HepG2 (cell line): ENCODE measurements around the gene C20orf204. TPM values are rescaled to one million over a fixed set of nuclear protein-coding genes. Genes with fewer than 3 reads are reported as not detected.

Experiments
- AGO1 ChIP-seq: fragments of 200-400 bp; formaldehyde crosslinking; IDR thresholded peaks from 2 replicates; pipeline ENCODE4 v1.6.1; 2017; ENCODE audit warnings: mild to moderate bottlenecking, low read depth, low read length, moderate library complexity; ENCODE audit not compliant: poor library complexity, severe bottlenecking
- CBX1 ChIP-seq: IDR thresholded peaks from one replicate; pipeline ENCODE4 v1.6.1; 2016; ENCODE audit warnings: antibody characterized with exemption, low read depth
- CEBPG ChIP-seq: IDR thresholded peaks from 2 replicates; pipeline ENCODE4 v1.6.1; 2016
- GABPB1 ChIP-seq: IDR thresholded peaks from 2 replicates; pipeline ENCODE4 v1.6.1; 2016; ENCODE audit warnings: mild to moderate bottlenecking, missing genetic modification reagents, moderate library complexity, missing compliant biosample characterization
- HMG20B ChIP-seq: conservative IDR thresholded peaks from 2 replicates; pipeline ENCODE4 v1.6.1; 2016; ENCODE audit warnings: missing genetic modification reagents, missing compliant biosample characterization
- PBX2 ChIP-seq: IDR thresholded peaks from 2 replicates; pipeline ENCODE4 v1.6.1; 2016; ENCODE audit warnings: control low read depth
- REL ChIP-seq: sonication (generic); formaldehyde crosslinking; conservative IDR thresholded peaks from 2 replicates; pipeline ENCODE4 v1.8.0; 2022; ENCODE audit warnings: mild to moderate bottlenecking, missing genetic modification reagents, moderate library complexity
- TBL1XR1 ChIP-seq: fragments of 150-350 bp; IDR thresholded peaks from 2 replicates; pipeline ENCODE4 v1.6.1; 2014; ENCODE audit warnings: borderline replicate concordance, low read length; ENCODE audit not compliant: partially characterized antibody
- ZFP41 ChIP-seq: sonication (generic); formaldehyde crosslinking; IDR thresholded peaks from 2 replicates; pipeline ENCODE4 v1.4.0; 2020; ENCODE audit warnings: mild to moderate bottlenecking, missing genetic modification reagents, borderline replicate concordance
- ZNF205 ChIP-seq: IDR thresholded peaks from 2 replicates; pipeline ENCODE4 v1.6.1; 2018; ENCODE audit warnings: missing biosample characterization, missing genetic modification reagents
- ZNF253 ChIP-seq: sonication (generic); formaldehyde crosslinking; IDR thresholded peaks from 2 replicates; pipeline ENCODE4 v1.8.0; 2022; ENCODE audit warnings: mild to moderate bottlenecking, missing genetic modification reagents, borderline replicate concordance
- ZNF44 ChIP-seq: sonication (generic); formaldehyde crosslinking; IDR thresholded peaks from 2 replicates; pipeline ENCODE4 v1.5.1; 2020; ENCODE audit warnings: mild to moderate bottlenecking, missing genetic modification reagents
- ZNF652 ChIP-seq: IDR thresholded peaks from 2 replicates; pipeline ENCODE4 v1.6.1; 2016; ENCODE audit warnings: low read depth, borderline replicate concordance
- ZNF672 ChIP-seq: sonication (generic); formaldehyde crosslinking; IDR thresholded peaks from 2 replicates; pipeline ENCODE4 v1.8.1; 2022; ENCODE audit warnings: missing genetic modification reagents
- ZNF724P ChIP-seq: sonication (generic); formaldehyde crosslinking; IDR thresholded peaks from 2 replicates; pipeline ENCODE4 v1.8.0; 2022; ENCODE audit warnings: missing genetic modification reagents, borderline replicate concordance
- ZNF772 ChIP-seq: sonication (generic); formaldehyde crosslinking; IDR thresholded peaks from 2 replicates; pipeline ENCODE4 v1.5.0; 2020; ENCODE audit warnings: mild to moderate bottlenecking, missing genetic modification reagents
- ZSCAN21 ChIP-seq: sonication (generic); formaldehyde crosslinking; IDR thresholded peaks from 2 replicates; pipeline ENCODE4 v1.8.0; 2022; ENCODE audit warnings: mild to moderate bottlenecking, missing genetic modification reagents, moderate library complexity, borderline replicate concordance
- polyA plus RNA-seq, 8 experiments: library from polyadenylated mRNA; depleted of rRNA in 3 of 8; stranded (reverse) in 7 of 8; unstranded in 1 of 8; fragments of >200 nt; fragmentation: Illumina TruSeq in 4 of 8; extraction: Trizol in 4 of 8; gene quantifications; 2 replicates each; pipeline versions ENCODE4 v1.2.1 to v1.2.3, GENCODE V29; 2011 to 2016; ENCODE audit warnings: low read depth in 4 of 8, missing spikeins in 1 of 8, mixed read lengths in 1 of 8; ENCODE audit not compliant: insufficient read depth in 1 of 8
- total RNA-seq, 5 experiments: library from RNA; depleted of rRNA; stranded (reverse); fragments of >200 nt; fragmentation: Illumina TruSeq; extraction: Trizol; gene quantifications; 2 replicates each; pipeline ENCODE4 v1.2.3, GENCODE V29; 2016; ENCODE audit warnings: low read depth in 1 of 5
- TF ChIP-seq, protein P1 (sequence below): sonication (generic); formaldehyde crosslinking; IDR thresholded peaks from 2 replicates; pipeline ENCODE4 v1.4.0; 2020; ENCODE audit warnings: missing genetic modification reagents
- TF ChIP-seq, protein P2 (sequence below): sonication (generic); formaldehyde crosslinking; IDR thresholded peaks from 2 replicates; pipeline ENCODE4 v1.5.1; 2020; ENCODE audit warnings: mild to moderate bottlenecking, missing genetic modification reagents, moderate library complexity
- TF ChIP-seq, protein P3 (sequence below): IDR thresholded peaks from 2 replicates; pipeline ENCODE4 v1.6.1; 2012; ENCODE audit warnings: low read length, improper control_type of control experiment

C20orf204 gene
- total and polyA plus RNA-seq, 2 of the 13 experiments (the other 11 are each of a cell fraction or from before 2014, with no cell fraction given), result 22.1 to 80.0 TPM

- TF ChIP-seq PBX2 (no peak), REL (CRISPR knock-in tag) (no peak), GABPB1 (CRISPR knock-in tag) (0 out of 2 replicates have a peak, but pooled peaks have one; percentile 16), TBL1XR1 (no peak), ZNF672 (CRISPR knock-in tag) (no peak), CBX1 (no peak), ZNF724P (CRISPR knock-in tag) (no peak), ZNF253 (CRISPR knock-in tag) (peak; percentile 34; the same call in 1 of the 2 replicates), ZNF44 (peak; percentile 61; the same call in 1 of the 2 replicates), HMG20B (CRISPR knock-in tag) (no peak), ZNF205 (CRISPR knock-in tag) (no peak), CEBPG (CRISPR knock-in tag) (no peak), ZSCAN21 (CRISPR knock-in tag) (peak; percentile 63; the same call in 1 of the 2 replicates), ZFP41 (CRISPR knock-in tag) (0 out of 2 replicates have a peak, but pooled peaks have one; percentile 14), ZNF772 (CRISPR knock-in tag) (no peak), ZNF652 (CRISPR knock-in tag) (no peak; the same call in 1 of the 2 replicates), AGO1 (no peak)
- TF ChIP-seq, protein P1, sequence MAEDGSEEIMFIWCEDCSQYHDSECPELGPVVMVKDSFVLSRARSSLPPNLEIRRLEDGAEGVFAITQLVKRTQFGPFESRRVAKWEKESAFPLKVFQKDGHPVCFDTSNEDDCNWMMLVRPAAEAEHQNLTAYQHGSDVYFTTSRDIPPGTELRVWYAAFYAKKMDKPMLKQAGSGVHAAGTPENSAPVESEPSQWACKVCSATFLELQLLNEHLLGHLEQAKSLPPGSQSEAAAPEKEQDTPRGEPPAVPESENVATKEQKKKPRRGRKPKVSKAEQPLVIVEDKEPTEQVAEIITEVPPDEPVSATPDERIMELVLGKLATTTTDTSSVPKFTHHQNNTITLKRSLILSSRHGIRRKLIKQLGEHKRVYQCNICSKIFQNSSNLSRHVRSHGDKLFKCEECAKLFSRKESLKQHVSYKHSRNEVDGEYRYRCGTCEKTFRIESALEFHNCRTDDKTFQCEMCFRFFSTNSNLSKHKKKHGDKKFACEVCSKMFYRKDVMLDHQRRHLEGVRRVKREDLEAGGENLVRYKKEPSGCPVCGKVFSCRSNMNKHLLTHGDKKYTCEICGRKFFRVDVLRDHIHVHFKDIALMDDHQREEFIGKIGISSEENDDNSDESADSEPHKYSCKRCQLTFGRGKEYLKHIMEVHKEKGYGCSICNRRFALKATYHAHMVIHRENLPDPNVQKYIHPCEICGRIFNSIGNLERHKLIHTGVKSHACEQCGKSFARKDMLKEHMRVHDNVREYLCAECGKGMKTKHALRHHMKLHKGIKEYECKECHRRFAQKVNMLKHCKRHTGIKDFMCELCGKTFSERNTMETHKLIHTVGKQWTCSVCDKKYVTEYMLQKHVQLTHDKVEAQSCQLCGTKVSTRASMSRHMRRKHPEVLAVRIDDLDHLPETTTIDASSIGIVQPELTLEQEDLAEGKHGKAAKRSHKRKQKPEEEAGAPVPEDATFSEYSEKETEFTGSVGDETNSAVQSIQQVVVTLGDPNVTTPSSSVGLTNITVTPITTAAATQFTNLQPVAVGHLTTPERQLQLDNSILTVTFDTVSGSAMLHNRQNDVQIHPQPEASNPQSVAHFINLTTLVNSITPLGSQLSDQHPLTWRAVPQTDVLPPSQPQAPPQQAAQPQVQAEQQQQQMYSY, result no peak
- TF ChIP-seq, protein P2, sequence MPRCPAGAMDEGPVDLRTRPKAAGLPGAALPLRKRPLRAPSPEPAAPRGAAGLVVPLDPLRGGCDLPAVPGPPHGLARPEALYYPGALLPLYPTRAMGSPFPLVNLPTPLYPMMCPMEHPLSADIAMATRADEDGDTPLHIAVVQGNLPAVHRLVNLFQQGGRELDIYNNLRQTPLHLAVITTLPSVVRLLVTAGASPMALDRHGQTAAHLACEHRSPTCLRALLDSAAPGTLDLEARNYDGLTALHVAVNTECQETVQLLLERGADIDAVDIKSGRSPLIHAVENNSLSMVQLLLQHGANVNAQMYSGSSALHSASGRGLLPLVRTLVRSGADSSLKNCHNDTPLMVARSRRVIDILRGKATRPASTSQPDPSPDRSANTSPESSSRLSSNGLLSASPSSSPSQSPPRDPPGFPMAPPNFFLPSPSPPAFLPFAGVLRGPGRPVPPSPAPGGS (CRISPR knock-in tag), result no peak
- TF ChIP-seq, protein P3, sequence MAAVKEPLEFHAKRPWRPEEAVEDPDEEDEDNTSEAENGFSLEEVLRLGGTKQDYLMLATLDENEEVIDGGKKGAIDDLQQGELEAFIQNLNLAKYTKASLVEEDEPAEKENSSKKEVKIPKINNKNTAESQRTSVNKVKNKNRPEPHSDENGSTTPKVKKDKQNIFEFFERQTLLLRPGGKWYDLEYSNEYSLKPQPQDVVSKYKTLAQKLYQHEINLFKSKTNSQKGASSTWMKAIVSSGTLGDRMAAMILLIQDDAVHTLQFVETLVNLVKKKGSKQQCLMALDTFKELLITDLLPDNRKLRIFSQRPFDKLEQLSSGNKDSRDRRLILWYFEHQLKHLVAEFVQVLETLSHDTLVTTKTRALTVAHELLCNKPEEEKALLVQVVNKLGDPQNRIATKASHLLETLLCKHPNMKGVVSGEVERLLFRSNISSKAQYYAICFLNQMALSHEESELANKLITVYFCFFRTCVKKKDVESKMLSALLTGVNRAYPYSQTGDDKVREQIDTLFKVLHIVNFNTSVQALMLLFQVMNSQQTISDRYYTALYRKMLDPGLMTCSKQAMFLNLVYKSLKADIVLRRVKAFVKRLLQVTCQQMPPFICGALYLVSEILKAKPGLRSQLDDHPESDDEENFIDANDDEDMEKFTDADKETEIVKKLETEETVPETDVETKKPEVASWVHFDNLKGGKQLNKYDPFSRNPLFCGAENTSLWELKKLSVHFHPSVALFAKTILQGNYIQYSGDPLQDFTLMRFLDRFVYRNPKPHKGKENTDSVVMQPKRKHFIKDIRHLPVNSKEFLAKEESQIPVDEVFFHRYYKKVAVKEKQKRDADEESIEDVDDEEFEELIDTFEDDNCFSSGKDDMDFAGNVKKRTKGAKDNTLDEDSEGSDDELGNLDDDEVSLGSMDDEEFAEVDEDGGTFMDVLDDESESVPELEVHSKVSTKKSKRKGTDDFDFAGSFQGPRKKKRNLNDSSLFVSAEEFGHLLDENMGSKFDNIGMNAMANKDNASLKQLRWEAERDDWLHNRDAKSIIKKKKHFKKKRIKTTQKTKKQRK, result no peak
Observed at GRCh38 chr20:64023361-64024140, 12.4 kb upstream of the C20orf204 start (continued).
